ENCODE data around the gene KRTAP16-1.
"Not testable (repeated sequence)": the region's sequence is repeated elsewhere in the genome, so short reads cannot be mapped to it uniquely, and the experiment has no call there.

The KRTAP16-1 gene

GRCh38 chr17:41301204-41301790, 7.8 kb downstream of the KRTAP16-1 start:
- no peak for DNase-seq

GRCh38 chr17:41298458-41299135, 10.5 kb downstream of the KRTAP16-1 start:
- DNase-seq, result no peak

GRCh38 chr17:41296846-41297245, 12.3 kb downstream of the KRTAP16-1 start:
- DNase-seq, result no peak

- DNase-seq, result no peak
Observed at GRCh38 chr17:41294016-41294415, 15.1 kb downstream of the KRTAP16-1 start.

- no peak for DNase-seq
Observed at GRCh38 chr17:41287050-41287449, 22.1 kb downstream of the KRTAP16-1 start.

GRCh38 chr17:41284546-41284945, 24.6 kb downstream of the KRTAP16-1 start:
- DNase-seq, result no peak

GRCh38 chr17:41284043-41284442, 25.1 kb downstream of the KRTAP16-1 start:
- DNase-seq, result no peak

GRCh38 chr17:41278176-41278955, 30.7 kb downstream of the KRTAP16-1 start:
- DNase-seq, result no peak

GRCh38 chr17:41275648-41276190, 33.4 kb downstream of the KRTAP16-1 start, which contains the start of gene KRTAP9-7:
Gene KRTAP9-7, plus strand, starts transcription at chr17:41275698. Its CDS starts 0 bp downstream, at chr17:41275698.
- DNase-seq, result not testable (repeated sequence)

GRCh38 chr17:41271858-41272257, 37.3 kb downstream of the KRTAP16-1 start:
- DNase-seq, result no peak

GRCh38 chr17:41271323-41271722, 37.8 kb downstream of the KRTAP16-1 start:
- DNase-seq, result not testable (repeated sequence)

GRCh38 chr17:41267711-41268110, 41.4 kb downstream of the KRTAP16-1 start:
- no peak for DNase-seq

GRCh38 chr17:41265078-41265477, 44.0 kb downstream of the KRTAP16-1 start, which contains the start of gene KRTAP9-6:
Gene KRTAP9-6, plus strand, starts transcription at chr17:41265378. Its CDS starts 0 bp downstream, at chr17:41265378.
- DNase-seq, result no peak

GRCh38 chr17:41264599-41264998, 44.5 kb downstream of the KRTAP16-1 start:
- no peak for DNase-seq

- DNase-seq, result no peak
Observed at GRCh38 chr17:41263212-41263611, 45.9 kb downstream of the KRTAP16-1 start.

- DNase-seq, result no peak
Observed at GRCh38 chr17:41258406-41258805, 50.7 kb downstream of the KRTAP16-1 start.

All from stimulated activated CD4-positive, alpha-beta T cell treated with anti-CD3 and anti-CD28 coated beads, Interleukin-4, amount 100 ng/mL, for 4 hours (primary cell).